Heart left ventricle (tissue), 13 donors: ENCODE measurements around the gene DDX39B.

Experiments
- POLR2A ChIP-seq, 2 donors: fragments of 450-650 bp; IDR thresholded peaks; one replicate each; pipeline ENCODE4 v1.6.1; 2017; ENCODE audit warnings: antibody characterized with exemption in 2 of 2, mild to moderate bottlenecking in 2 of 2, moderate library complexity in 2 of 2
- TF ChIP-seq, protein P1 (sequence below), 12 donors: fragments of 200-600 bp; sonication (generic) in 4 of 12; IDR thresholded peaks; one replicate each; pipeline versions ENCODE4 v1.5.0 to v1.8.0; 2018 to 2022; ENCODE audit warnings: antibody characterized with exemption in 12 of 12, mild to moderate bottlenecking in 5 of 12
- donor health status: ischemic (EF 13 %, LVEDD 7.1; RV severe dilation, severe dysfunction).
- donor health status: DM: no; HTN: yes; CAD: no.
- donor health status: DM: no; HTN: no; CAD: no.
- donor health status: ischemic (EF 25% LVEDD 6.9; RV normal size, moderate dysfunction).
- donor health status: ischemic (EF 25% LVEDD 5.7; RV mildly dilated, moderate dysfunction).
- donor health status: ischemic (EF 35%, LVEDD 5.7; RV mildly dilated, moderate dysfunction).
- donor health status: nonischemic (EF 11% LVEDD 7.7; RV severe dilation, severe dysfunction).
- donor health status: DM: yes; HTN: yes; CAD: no.
- donor health status: PGD.
- donor health status: ischemic (EF 29% LVEDD 5.4; RV normal size, mild dysfunction).
- donor health status: nonischemic (EF 23%, LVEDD 6.1; RV moderate dilation, normal function).

DNA sequence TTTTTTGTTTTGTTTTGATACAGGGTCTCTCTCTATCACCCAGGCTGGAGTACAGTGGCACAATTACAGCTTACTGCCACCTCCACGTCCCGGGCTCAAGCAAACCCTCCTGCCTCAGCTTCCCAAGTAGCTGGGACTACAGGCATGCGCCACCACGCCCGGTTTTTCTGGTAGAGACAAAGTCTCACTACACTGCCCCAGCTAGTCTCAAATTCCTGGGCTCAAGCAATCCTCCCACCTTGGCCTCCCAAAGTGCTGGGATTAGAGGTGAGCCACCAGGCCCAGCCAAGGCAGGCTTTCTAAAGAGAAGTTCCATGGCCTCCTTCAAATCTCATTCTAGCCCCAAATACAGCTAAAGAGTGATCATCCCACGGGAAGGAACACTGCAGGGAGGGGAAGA is 7.8 kb downstream of the DDX39B start:
- TF ChIP-seq, protein P1, sequence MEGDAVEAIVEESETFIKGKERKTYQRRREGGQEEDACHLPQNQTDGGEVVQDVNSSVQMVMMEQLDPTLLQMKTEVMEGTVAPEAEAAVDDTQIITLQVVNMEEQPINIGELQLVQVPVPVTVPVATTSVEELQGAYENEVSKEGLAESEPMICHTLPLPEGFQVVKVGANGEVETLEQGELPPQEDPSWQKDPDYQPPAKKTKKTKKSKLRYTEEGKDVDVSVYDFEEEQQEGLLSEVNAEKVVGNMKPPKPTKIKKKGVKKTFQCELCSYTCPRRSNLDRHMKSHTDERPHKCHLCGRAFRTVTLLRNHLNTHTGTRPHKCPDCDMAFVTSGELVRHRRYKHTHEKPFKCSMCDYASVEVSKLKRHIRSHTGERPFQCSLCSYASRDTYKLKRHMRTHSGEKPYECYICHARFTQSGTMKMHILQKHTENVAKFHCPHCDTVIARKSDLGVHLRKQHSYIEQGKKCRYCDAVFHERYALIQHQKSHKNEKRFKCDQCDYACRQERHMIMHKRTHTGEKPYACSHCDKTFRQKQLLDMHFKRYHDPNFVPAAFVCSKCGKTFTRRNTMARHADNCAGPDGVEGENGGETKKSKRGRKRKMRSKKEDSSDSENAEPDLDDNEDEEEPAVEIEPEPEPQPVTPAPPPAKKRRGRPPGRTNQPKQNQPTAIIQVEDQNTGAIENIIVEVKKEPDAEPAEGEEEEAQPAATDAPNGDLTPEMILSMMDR (IDR thresholded peaks at IDR 0.05), result no peak
- no peak for TF ChIP-seq POLR2A (IDR thresholded peaks at IDR 0.05)
